AG04450 (cell line): Measurements from ENCODE around the gene SF3B2. TPM values are rescaled to one million over a fixed set of nuclear protein-coding genes. Genes with fewer than 3 reads are reported as not detected.

Experiments used
- CTCF ChIA-PET: fragments of 300-600, 350-600 bp; formaldehyde crosslinking; extraction: SDS; loops from one replicate; lab custom pipeline; 2022; ENCODE audit warnings: antibody characterized with exemption, inconsistent platforms; lab: Charles Lee
- POLR2A ChIA-PET: fragments of 350-600 bp; formaldehyde crosslinking; extraction: SDS; loops from one replicate; lab custom pipeline; 2021; ENCODE audit warnings: antibody characterized with exemption, inconsistent platforms; lab: Yijun Ruan, JAX
- DNase-seq: peaks from one replicate; pipeline ENCODE4 v3.0.0-alpha.2; 2011; ENCODE audit warnings: low read depth, low spot score
- H3K27ac ChIP-seq: one replicate; pipeline ENCODE4 v1.5.1; 2012; ENCODE audit warnings: low read depth, low read length, control low read depth
- H3K27me3 ChIP-seq: one replicate; pipeline ENCODE4 v1.6.0; 2012; ENCODE audit warnings: low read length; ENCODE audit not compliant: control insufficient read depth, insufficient read depth
- H3K4me3 ChIP-seq: 2 replicates; pipeline ENCODE4 v1.5.1; 2011; ENCODE audit warnings: mild to moderate bottlenecking, low read depth, low read length, control low read depth
- H3K9me3 ChIP-seq: 2 replicates; pipeline ENCODE4 v1.5.1; 2012; ENCODE audit warnings: low read length; ENCODE audit not compliant: control insufficient read depth, insufficient read depth
- CTCF ChIP-seq: IDR thresholded peaks from 2 replicates; pipeline ENCODE4 v1.5.1; 2011; ENCODE audit warnings: low read depth, low read length, control low read depth, inconsistent platforms
- polyA plus RNA-seq: library from polyadenylated mRNA; depleted of rRNA; stranded (reverse); fragments of >200 nt; gene quantifications from 2 replicates; pipeline ENCODE4 v1.2.3, GENCODE V29; 2011

SF3B2 gene
- polyA plus RNA-seq, 1 experiment = 88.2 TPM

- Histone ChIP-seq H3K27me3 (no peaks in the 10 kb centered on the region), H3K27ac (no peak overlapping the region), H3K9me3 (no peaks in the 10 kb centered on the region; the same call in 1 of the 2 replicates), H3K4me3 (no peak overlapping the region)
- ChIA-PET CTCF (interaction anchor here (0.9 kb wide), 1 partner anchor 17 kb away, joined by 3 read pairs; no protein-coding TSS in a partner anchor), POLR2A (interaction anchor here (0.6 kb wide), 1 partner anchor 246 kb away, joined by 4 read pairs; no protein-coding TSS in a partner anchor)
- TF ChIP-seq CTCF = no peak
- no peak for DNase-seq
Measured at GRCh38 chr11:66006134-66006890, 45.9 kb upstream of the SF3B2 start.

DNA sequence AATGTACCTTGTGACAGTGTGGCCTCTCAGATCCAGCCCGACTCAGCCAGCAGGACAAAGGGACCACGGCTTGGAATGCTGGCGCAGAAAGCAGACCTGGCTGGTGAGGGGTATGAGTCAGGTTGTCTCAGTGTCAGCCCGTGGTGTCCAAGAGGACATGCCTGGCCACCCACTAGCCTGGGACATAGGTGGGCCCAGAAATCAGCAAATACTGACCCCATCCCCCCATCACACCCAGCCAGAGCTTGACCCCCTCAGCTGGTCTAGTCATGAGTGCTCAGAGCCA is 45.3 kb upstream of the SF3B2 start:
- Histone ChIP-seq H3K4me3 (no peak overlapping the region), H3K27me3 (no peaks in the 10 kb centered on the region), H3K27ac (no peak overlapping the region), H3K9me3 (no peaks in the 10 kb centered on the region; the same call in 1 of the 2 replicates)
- ChIA-PET POLR2A (interaction anchor here (0.6 kb wide), 1 partner anchor 246 kb away, joined by 4 read pairs; no protein-coding TSS in a partner anchor), CTCF (interaction anchor here (0.9 to 1.3 kb wide), 2 partner anchors 16 to 31 kb away, joined by 3 to 7 read pairs; no protein-coding TSS in a partner anchor)
- TF ChIP-seq CTCF = no peak
- DNase-seq = no peak

GRCh38 chr11:66007201-66007634 is 44.9 kb upstream of the SF3B2 start:
- no peak for DNase-seq
- CTCF ChIA-PET = interaction anchor here (0.9 to 1.3 kb wide), 2 partner anchors 15 to 30 kb away, joined by 3 to 7 read pairs; no protein-coding TSS in a partner anchor
- peaks cover 1% of the 10 kb centered on the region for H3K27me3 ChIP-seq
- H3K9me3 ChIP-seq = no peaks in the 10 kb centered on the region; the same call in 1 of the 2 replicates
- H3K27ac ChIP-seq = no peak overlapping the region
- POLR2A ChIA-PET = no interaction called here
- H3K4me3 ChIP-seq = no peak overlapping the region
- TF ChIP-seq CTCF = no peak

GRCh38 chr11:66008095-66008467 is 44.1 kb upstream of the SF3B2 start:
- Histone ChIP-seq H3K4me3 (no peak overlapping the region), H3K27me3 (peaks cover 3% of the 10 kb centered on the region), H3K9me3 (no peaks in the 10 kb centered on the region; the same call in 1 of the 2 replicates), H3K27ac (no peak overlapping the region)
- no peak for TF ChIP-seq CTCF
- ChIA-PET POLR2A (interaction anchor here (0.6 kb wide), 1 partner anchor 133 kb away, joined by 3 read pairs; no protein-coding TSS in a partner anchor), CTCF (interaction anchor here (1.3 to 2.0 kb wide), 2 partner anchors 14 to 123 kb away, joined by 6 to 7 read pairs; no protein-coding TSS in a partner anchor)
- no peak for DNase-seq
